BLaER1 treated with 17β-estradiol and CSF1 and Interleukin-3, amounts not matched to agents 10 nM and 100 nM (cell line): Measurements from ENCODE around the gene SKI.

ENCODE experiments used
- H3K27ac ChIP-seq, 11 experiments: shearing (Covaris generic); formaldehyde crosslinking; 2 replicates each; pipeline ENCODE4 v1.8.1; 2022
- H3K27me3 ChIP-seq, 11 experiments: shearing (Covaris generic); formaldehyde crosslinking; 2 replicates each; pipeline ENCODE4 v1.8.1; 2022
- H3K36me3 ChIP-seq, 11 experiments: shearing (Covaris generic); formaldehyde crosslinking; 2 replicates each; pipeline ENCODE4 v1.8.1; 2022
- H3K4me1 ChIP-seq, 10 experiments: shearing (Covaris generic); formaldehyde crosslinking; 2 replicates each; pipeline ENCODE4 v1.8.1; 2022
- H3K4me2 ChIP-seq, 11 experiments: shearing (Covaris generic); formaldehyde crosslinking; 2 replicates each; pipeline ENCODE4 v1.8.1; 2022
- H3K4me3 ChIP-seq, 10 experiments: shearing (Covaris generic); formaldehyde crosslinking; 2 replicates each; pipeline ENCODE4 v1.8.1; 2022
- H3K9ac ChIP-seq, 11 experiments: shearing (Covaris generic); formaldehyde crosslinking; 2 replicates each; pipeline ENCODE4 v1.8.1; 2022
- H3K9me3 ChIP-seq, 11 experiments: shearing (Covaris generic); formaldehyde crosslinking; replicated peaks in 1 of 11; 2 replicates each; pipeline ENCODE4 v1.8.1; 2022
- H4K20me1 ChIP-seq, 11 experiments: shearing (Covaris generic); formaldehyde crosslinking; 2 replicates each; pipeline ENCODE4 v1.8.1; 2022
- Cebpa-rat ChIP-seq, 11 experiments: shearing (Covaris generic); IDR thresholded peaks; 2 replicates each; pipeline ENCODE4 v1.8.1; 2022

The SKI gene

DNA sequence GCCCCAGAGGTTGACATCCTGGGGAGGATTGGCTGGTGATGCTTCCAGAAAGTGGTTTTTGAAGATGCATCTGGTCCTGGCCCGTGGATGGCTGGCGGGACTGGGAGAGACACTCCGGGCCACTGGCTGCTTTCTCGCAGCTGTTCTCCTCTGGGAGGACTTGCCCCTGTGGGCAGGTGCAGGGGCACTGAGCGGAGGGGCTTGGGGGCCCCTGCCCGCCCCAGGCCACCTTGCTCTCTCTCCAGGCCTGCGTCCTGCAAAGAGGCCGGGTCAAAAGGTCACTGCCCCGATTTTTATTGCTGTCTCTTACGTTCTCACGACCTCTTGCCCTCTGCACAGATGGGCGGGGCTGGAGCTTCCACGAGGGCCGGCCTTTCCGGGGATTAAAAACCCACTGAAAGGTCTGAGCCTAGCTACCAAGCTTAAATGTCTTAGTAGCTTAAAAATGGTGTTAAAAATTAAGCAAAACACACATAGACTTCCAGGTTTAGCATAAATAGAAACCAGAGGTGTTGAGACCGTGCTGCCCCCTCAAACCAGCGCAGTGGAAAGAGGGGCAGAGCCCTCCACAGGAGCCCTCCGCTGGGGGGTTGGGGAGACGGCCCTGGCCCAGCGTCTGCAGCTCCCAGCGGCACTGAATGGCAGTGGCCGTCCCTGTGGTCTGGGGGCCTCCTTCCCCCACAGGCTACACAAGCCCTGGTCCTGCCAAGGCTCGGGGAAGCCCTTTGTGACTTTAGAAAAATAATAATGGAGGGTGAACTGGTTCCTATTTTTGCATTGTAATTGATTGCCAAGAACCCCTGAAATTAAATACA, 43.9 kb downstream of the SKI start:
- H3K4me1 ChIP-seq, result peaks cover 62 to 99% (median 86%) of the 10 kb centered on the region in 10 experiments
- peak overlapping the region in 4 of 11 experiments; percentile 10 to 47 (median 10); a peak in 3 of 22 replicates for H3K27ac ChIP-seq
- peaks cover 0 to 7% (median 2%) of the 10 kb centered on the region in 11 experiments; a peak in 13 of 22 replicates for H3K9me3 ChIP-seq
- H3K36me3 ChIP-seq, result peaks cover 0 to 44% (median 6%) of the 10 kb centered on the region in 11 experiments; a peak in 10 of 22 replicates
- H4K20me1 ChIP-seq, result peaks cover 97 to 100% (median 100%) of the 10 kb centered on the region in 11 experiments
- H3K4me3 ChIP-seq, result no peak overlapping the region
- peak overlapping the region; percentile 61 to 98 (median 68) for H3K4me2 ChIP-seq
- no peak for TF ChIP-seq Cebpa-rat (IDR thresholded peaks at IDR 0.05)
- H3K9ac ChIP-seq, result peak overlapping the region in 8 of 11 experiments; percentile 16 to 47 (median 27); a peak in 8 of 22 replicates
- H3K27me3 ChIP-seq, result no peaks in the 10 kb centered on the region

DNA sequence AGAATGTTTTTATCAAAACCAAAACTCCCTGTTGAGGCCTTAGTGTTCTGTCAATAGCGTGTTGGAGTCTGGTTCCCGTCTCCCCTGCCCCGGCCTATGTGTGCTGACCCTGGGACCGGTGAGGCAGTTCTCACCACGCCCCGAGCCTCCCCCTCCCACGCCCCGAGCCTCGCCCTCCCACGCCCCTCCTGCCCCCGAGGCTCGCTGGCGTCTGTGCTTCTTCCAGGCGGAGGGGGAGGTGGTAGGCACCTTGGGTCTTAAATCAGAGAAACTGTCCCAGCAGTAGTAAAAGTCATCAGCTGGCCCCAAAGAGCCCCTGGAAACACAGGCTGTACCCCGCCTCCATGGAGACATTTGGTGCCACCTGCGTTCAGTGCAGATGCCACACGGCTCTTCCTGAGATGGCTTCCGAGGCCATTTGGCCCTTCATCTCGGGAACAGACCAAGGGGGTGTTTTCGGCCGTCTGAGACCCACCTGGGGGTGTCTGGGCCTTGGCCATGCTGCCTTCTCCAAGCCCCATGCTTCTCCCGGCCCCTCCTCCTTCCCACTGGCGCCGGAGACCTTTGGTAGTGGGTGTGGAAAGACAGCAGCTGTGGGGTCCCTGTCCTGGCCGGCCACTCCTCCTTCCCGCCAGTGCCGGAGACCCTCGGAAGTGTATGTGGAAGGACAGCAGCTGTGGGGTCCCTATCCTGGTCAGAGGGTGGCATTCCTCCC, 44.7 kb downstream of the SKI start:
- peaks cover 68 to 99% (median 88%) of the 10 kb centered on the region in 10 experiments for H3K4me1 ChIP-seq
- H3K9ac ChIP-seq, result 0 out of 22 replicates have a peak overlapping the region, but pooled peaks of 1 of the 11 experiments have one; percentile 15
- H3K27me3 ChIP-seq, result no peaks in the 10 kb centered on the region
- peaks cover 97 to 100% (median 100%) of the 10 kb centered on the region in 11 experiments for H4K20me1 ChIP-seq
- H3K36me3 ChIP-seq, result peaks cover 4 to 44% (median 14%) of the 10 kb centered on the region in 11 experiments; a peak in 21 of 22 replicates
- H3K4me3 ChIP-seq, result no peak overlapping the region
- H3K9me3 ChIP-seq, result peaks cover 0 to 15% (median 10%) of the 10 kb centered on the region in 11 experiments; a peak in 13 of 22 replicates
- H3K4me2 ChIP-seq, result peak overlapping the region in 9 of 11 experiments; percentile 30 to 98 (median 95); a peak in 15 of 22 replicates
- no peak for TF ChIP-seq Cebpa-rat (IDR thresholded peaks at IDR 0.05)
- H3K27ac ChIP-seq, result no peak overlapping the region

DNA sequence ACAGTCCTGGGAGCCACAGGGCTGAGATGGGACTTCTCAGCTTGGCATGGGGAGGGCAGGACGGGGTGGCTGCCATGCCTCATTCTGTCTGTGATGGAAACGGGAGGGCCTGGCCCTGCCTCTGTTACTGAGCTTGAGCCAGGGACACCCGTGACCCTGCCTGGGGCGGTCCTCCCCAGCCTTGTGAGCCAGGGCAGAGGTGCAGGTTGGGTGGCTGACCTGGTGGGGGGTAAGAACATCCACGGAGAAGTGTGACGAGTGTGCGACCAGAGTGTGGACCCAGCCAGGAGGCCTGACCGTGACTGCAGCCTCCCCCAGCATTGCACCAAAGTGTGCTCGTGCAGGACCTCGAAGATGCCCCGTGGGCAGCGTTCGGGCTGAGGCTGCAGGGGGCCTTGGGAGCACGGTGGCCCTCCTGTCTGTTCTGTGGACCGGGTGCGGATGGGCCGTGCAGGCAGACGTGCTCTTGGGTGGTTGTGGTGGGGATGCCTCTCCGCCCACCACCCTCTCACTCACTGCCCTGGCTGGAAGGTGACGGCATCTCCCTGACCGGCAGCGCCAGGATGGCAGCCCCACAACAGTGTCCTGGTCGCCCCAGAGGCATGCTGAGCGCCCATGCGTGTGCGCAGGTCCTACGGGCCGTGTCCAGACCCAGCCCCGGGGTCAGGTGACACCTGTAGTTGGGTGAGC, 45.4 kb downstream of the SKI start:
- Histone ChIP-seq H3K36me3 (peaks cover 7 to 42% (median 17%) of the 10 kb centered on the region in 11 experiments; a peak in 21 of 22 replicates), H3K27ac (no peak overlapping the region), H3K27me3 (no peaks in the 10 kb centered on the region), H3K4me2 (peak overlapping the region; percentile 30 to 98 (median 96); a peak in 21 of 22 replicates), H3K9me3 (peaks cover 0 to 15% (median 11%) of the 10 kb centered on the region in 11 experiments; a peak in 13 of 22 replicates), H4K20me1 (peaks cover 97 to 100% (median 100%) of the 10 kb centered on the region in 11 experiments), H3K4me3 (no peak overlapping the region), H3K4me1 (peaks cover 75 to 99% (median 91%) of the 10 kb centered on the region in 10 experiments), H3K9ac (peak overlapping the region in 1 of 11 experiments; percentile 77; a peak in 2 of 22 replicates)
- TF ChIP-seq Cebpa-rat (IDR thresholded peaks at IDR 0.05), result no peak

DNA sequence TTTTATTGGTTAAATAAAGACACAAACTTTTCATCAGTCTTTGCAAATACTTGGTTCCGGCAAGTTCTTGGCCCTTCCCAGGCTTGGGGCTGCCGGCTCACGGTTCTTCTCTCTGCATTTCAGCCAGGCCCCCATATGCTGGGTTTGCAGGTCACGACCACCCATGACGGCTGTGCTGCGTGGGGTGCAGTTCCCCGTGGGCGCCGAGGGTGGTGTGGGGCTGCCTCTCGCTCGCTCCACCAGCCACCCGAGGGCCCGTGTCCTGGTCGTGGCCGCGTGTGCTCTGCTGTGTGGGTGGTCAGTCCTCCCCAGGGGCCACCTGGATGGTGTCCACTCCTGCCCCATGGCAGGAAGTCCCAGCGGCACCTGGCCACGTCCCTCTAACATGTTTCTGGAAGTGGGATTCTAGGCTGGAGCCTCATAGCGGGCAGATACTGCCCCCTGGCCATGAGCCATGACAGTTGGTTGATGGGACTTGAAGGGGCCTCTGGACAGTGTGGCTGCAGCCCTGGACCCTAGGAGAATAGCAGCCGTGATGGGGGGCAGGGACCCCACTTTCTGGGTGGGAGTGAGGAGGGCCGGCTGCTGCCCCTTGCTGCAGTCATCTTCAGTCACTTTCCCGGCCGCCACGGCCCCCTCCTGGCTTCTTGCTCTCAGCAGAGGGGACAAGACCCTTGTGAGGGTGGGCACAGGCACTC, 46.3 kb downstream of the SKI start:
- H3K4me1 ChIP-seq, result peaks cover 83 to 100% (median 97%) of the 10 kb centered on the region in 10 experiments
- peaks cover 7 to 37% (median 13%) of the 10 kb centered on the region in 11 experiments; a peak in 21 of 22 replicates for H3K36me3 ChIP-seq
- H3K4me2 ChIP-seq, result peak overlapping the region; percentile 86 to 98 (median 96)
- peaks cover 0 to 15% (median 11%) of the 10 kb centered on the region in 11 experiments; a peak in 13 of 22 replicates for H3K9me3 ChIP-seq
- peak overlapping the region; percentile 44 to 77 (median 69); a peak in 20 of 22 replicates for H3K9ac ChIP-seq
- H3K27ac ChIP-seq, result peak overlapping the region; percentile 18 to 71 (median 65); a peak in 20 of 22 replicates
- H3K27me3 ChIP-seq, result no peaks in the 10 kb centered on the region
- H4K20me1 ChIP-seq, result peaks cover 98 to 100% (median 100%) of the 10 kb centered on the region in 11 experiments
- peak overlapping the region in 9 of 10 experiments; percentile 12 to 56 (median 44); a peak in 12 of 20 replicates for H3K4me3 ChIP-seq
- TF ChIP-seq Cebpa-rat (IDR thresholded peaks at IDR 0.05), result no peak

DNA sequence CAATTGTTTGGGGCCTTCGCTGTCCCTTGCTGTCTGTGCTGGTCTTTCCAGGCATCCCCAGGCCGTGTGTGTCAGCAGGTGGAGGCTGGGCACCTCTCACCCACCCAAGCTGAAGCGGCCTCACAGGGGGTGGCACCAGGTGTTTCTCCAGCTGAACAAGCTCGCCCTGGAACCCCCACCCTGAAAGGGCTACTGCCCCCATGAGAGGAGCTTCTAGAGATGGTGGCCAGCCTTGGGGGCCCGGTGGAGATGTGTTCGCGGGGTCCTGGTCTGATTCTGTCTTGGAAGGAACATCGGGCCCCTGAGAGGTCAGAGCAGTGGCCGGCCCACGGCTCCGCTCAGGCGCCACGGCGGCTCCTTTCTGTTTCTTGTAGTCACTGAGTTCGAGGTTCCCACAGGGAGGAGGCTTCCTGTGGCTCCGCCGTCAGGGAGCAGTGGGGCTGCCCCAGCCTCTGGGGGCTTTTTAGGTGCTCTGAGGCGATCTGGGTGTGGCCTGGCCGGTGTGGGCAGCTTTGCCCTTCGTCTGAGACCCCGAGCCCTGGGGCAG, 46.9 kb downstream of the SKI start:
- Histone ChIP-seq H3K36me3 (peaks cover 7 to 38% (median 11%) of the 10 kb centered on the region in 11 experiments; a peak in 21 of 22 replicates), H3K4me3 (peak overlapping the region; percentile 12 to 56 (median 39); a peak in 16 of 20 replicates), H3K9ac (peak overlapping the region; percentile 44 to 77 (median 69); a peak in 21 of 22 replicates), H4K20me1 (peaks cover 92 to 100% (median 100%) of the 10 kb centered on the region in 11 experiments), H3K27ac (peak overlapping the region; percentile 18 to 71 (median 65); a peak in 21 of 22 replicates), H3K27me3 (no peaks in the 10 kb centered on the region), H3K9me3 (peaks cover 0 to 15% (median 11%) of the 10 kb centered on the region in 11 experiments; a peak in 13 of 22 replicates), H3K4me2 (peak overlapping the region; percentile 86 to 98 (median 96)), H3K4me1 (peaks cover 89 to 100% (median 99%) of the 10 kb centered on the region in 10 experiments)
- no peak for TF ChIP-seq Cebpa-rat (IDR thresholded peaks at IDR 0.05)

DNA sequence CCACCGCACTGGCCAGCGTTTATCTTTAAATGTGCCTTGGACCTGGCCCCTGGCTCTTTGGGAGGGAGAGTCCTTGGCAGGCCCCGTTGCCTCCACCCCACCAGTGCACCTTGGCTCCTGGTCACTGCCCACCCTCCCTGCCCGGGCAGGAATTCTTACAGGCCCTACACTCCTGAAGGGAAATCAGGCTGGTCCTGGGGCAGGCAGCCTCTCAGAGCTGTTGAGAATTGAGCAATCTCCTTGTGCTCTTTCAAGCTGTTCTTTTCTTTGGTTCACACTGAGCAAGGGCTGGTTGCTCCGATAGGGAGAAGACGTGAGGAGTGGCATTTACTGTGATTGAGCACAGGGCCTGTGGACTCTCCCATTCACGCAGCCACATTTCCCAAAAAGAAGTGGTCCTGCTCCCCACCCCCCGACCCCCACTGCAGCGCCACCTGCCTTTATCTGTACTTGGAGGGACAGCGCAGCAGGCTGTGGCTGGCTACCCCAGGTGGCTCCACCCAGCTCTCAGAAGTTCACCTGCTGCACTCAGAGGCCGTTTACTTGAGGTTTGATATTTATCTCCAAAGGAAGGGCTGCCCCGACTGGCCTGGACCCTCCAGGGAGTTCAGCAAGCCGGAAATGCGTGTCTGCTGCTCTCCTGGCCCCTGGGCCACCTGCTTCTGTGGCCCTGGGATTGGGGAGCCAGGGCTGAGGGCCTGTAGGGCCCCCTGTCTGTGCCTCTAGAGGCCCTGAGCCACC, 47.8 kb downstream of the SKI start:
- Histone ChIP-seq H3K4me3 (peak overlapping the region in 5 of 10 experiments; percentile 19 to 46 (median 31); a peak in 8 of 20 replicates), H3K9ac (peak overlapping the region; percentile 44 to 77 (median 69); a peak in 20 of 22 replicates), H3K27me3 (no peaks in the 10 kb centered on the region), H4K20me1 (peaks cover 82 to 95% (median 94%) of the 10 kb centered on the region in 11 experiments), H3K4me2 (peak overlapping the region; percentile 86 to 98 (median 96)), H3K9me3 (peaks cover 0 to 20% (median 16%) of the 10 kb centered on the region in 11 experiments; a peak in 13 of 22 replicates), H3K4me1 (peaks cover 83 to 95% (median 92%) of the 10 kb centered on the region in 10 experiments), H3K36me3 (peaks cover 7 to 43% (median 11%) of the 10 kb centered on the region in 11 experiments; a peak in 21 of 22 replicates), H3K27ac (peak overlapping the region in 10 of 11 experiments; percentile 3 to 71 (median 65); a peak in 18 of 22 replicates)
- peak in 8 of 11 experiments; percentile 32 to 72 (median 48); a peak in 10 of 22 replicates for TF ChIP-seq Cebpa-rat (IDR thresholded peaks at IDR 0.05)
